K562 (cell line): ENCODE measurements around the gene RGS14. TPM values are rescaled to one million over a fixed set of nuclear protein-coding genes. Genes with fewer than 3 reads are reported as not detected.

Experiments used
- ATAC-seq: fragments of 200-7000 bp; cut with Tn5 transposase; 3 replicates; pipeline ENCODE4 v1.9.1; 2020; ENCODE audit warnings: moderate library complexity
- BruUV-seq: library from RNA; stranded (reverse); fragments of 400-500 nt; replicated peaks from 2 replicates; lab custom pipeline; 2021; lab: Mats Ljungman, UMichigan
- CTCF ChIA-PET: fragments of 300-600 bp; formaldehyde crosslinking; extraction: SDS; loops from one replicate; lab custom pipeline; 2021; ENCODE audit warnings: low intra/inter-chr PET ratio; lab: Yijun Ruan, JAX
- POLR2A ChIA-PET: fragments of 300-600, 350-650 bp; sonication (Branson Sonifier 250); formaldehyde crosslinking; extraction: SDS; loops from one replicate; lab custom pipeline; 2021; ENCODE audit warnings: antibody characterized with exemption, inconsistent platforms; lab: Yijun Ruan, JAX
- DNase-seq, 4 experiments: peaks; one replicate each; pipeline versions ENCODE4 v3.0.0 to v3.0.0-alpha.2; 2011 to 2018; ENCODE audit warnings: low spot score in 3 of 4, mixed read lengths in 3 of 4; ENCODE audit errors: extremely low read depth in 1 of 4
- FAIRE-seq: peaks from 2 replicates; lab custom pipeline; 2011; peaks lifted over from hg19 to GRCh38; lab: Jason Lieb, UNC
- H2AFZ ChIP-seq: 2 replicates; pipeline ENCODE4 v1.6.0; 2011; ENCODE audit warnings: low read depth, low read length, control low read depth, inconsistent platforms
- H3K27ac ChIP-seq: fragments of 200-600 bp; 3 replicates; pipeline ENCODE4 v1.8.0; 2011; ENCODE audit warnings: low read depth, mild to moderate bottlenecking, control low read depth, inconsistent platforms, low read length, moderate library complexity, mixed read lengths; ENCODE audit errors: extremely low read depth
- H3K27me3 ChIP-seq, 2 experiments: fragments of 300-600 bp in 1 of 2; 2 replicates in 1 of 2; 3 replicates in 1 of 2; pipeline versions ENCODE4 v1.6.0 to v1.8.0; 2011; ENCODE audit warnings: inconsistent platforms in 2 of 2, low read length in 2 of 2, mild to moderate bottlenecking in 1 of 2, mixed read lengths in 1 of 2, moderate library complexity in 1 of 2; ENCODE audit not compliant: control insufficient read depth in 2 of 2, insufficient read depth in 2 of 2
- H3K36me3 ChIP-seq: fragments of 300-600 bp; 3 replicates; pipeline ENCODE4 v1.8.0; 2011; ENCODE audit warnings: mild to moderate bottlenecking, low read length, inconsistent platforms; ENCODE audit not compliant: control insufficient read depth, insufficient read depth
- H3K4me1 ChIP-seq, 2 experiments: fragments of 200-600 bp in 1 of 2; replicated peaks in 1 of 2; 2 replicates in 1 of 2; 3 replicates in 1 of 2; pipeline versions ENCODE4 v1.5.1 to v1.8.0; 2011; ENCODE audit warnings: inconsistent platforms in 2 of 2, low read length in 2 of 2, mild to moderate bottlenecking in 1 of 2, mixed read lengths in 1 of 2, moderate library complexity in 1 of 2; ENCODE audit not compliant: control insufficient read depth in 2 of 2, insufficient read depth in 2 of 2
- H3K4me2 ChIP-seq: 2 replicates; pipeline ENCODE4 v1.6.1; 2011; ENCODE audit warnings: low read length, control low read depth, inconsistent platforms, mixed read lengths; ENCODE audit not compliant: insufficient read depth
- H3K4me3 ChIP-seq: fragments of 200-600 bp; sonication (generic), shearing (Covaris generic); 2 replicates; pipeline ENCODE4 v1.5.1; 2016; ENCODE audit warnings: control low read depth, inconsistent platforms
- H3K79me2 ChIP-seq: fragments of 200-600 bp; 3 replicates; pipeline ENCODE4 v1.8.0; 2011; ENCODE audit warnings: low read length, inconsistent platforms; ENCODE audit not compliant: control insufficient read depth, insufficient read depth
- H3K9ac ChIP-seq, 2 experiments: 2 replicates each; pipeline versions ENCODE4 v1.6.0 to v1.6.1; 2011; ENCODE audit warnings: low read depth in 2 of 2, low read length in 2 of 2, control low read depth in 1 of 2, inconsistent platforms in 1 of 2, mild to moderate bottlenecking in 1 of 2, mixed read lengths in 1 of 2; ENCODE audit not compliant: insufficient read depth in 1 of 2
- H3K9me1 ChIP-seq: one replicate; pipeline ENCODE4 v1.6.0; 2011; ENCODE audit warnings: inconsistent platforms, mild to moderate bottlenecking, low read length, moderate library complexity; ENCODE audit not compliant: control insufficient read depth, insufficient read depth
- H3K9me3 ChIP-seq: replicated peaks from 2 replicates; pipeline ENCODE4 v1.5.1; 2011; ENCODE audit warnings: low read depth, low read length, inconsistent platforms; ENCODE audit not compliant: control insufficient read depth, insufficient read depth
- H4K20me1 ChIP-seq: replicated peaks from 2 replicates; pipeline ENCODE4 v1.6.1; 2011; ENCODE audit warnings: low read length, inconsistent platforms, mixed read lengths; ENCODE audit not compliant: control insufficient read depth, insufficient read depth
- ARNT ChIP-seq, 2 experiments: fragments of 450-650 bp; IDR thresholded peaks; 2 replicates each; pipeline ENCODE4 v1.6.1; 2016; ENCODE audit warnings: mild to moderate bottlenecking in 1 of 2
- BACH1 ChIP-seq: fragments of 200-800 bp; sonication (Bioruptor generic); IDR thresholded peaks from 2 replicates; pipeline ENCODE4 v1.6.1; 2016; ENCODE audit warnings: missing genetic modification characterization, missing compliant biosample characterization
- CREB5 ChIP-seq: fragments of 250-450 bp; sonication (Bioruptor Pico); IDR thresholded peaks from 2 replicates; pipeline ENCODE4 v1.5.0; 2020; ENCODE audit warnings: mild to moderate bottlenecking
- E2F1 ChIP-seq: sonication (generic); formaldehyde crosslinking; IDR thresholded peaks from 2 replicates; pipeline ENCODE4 v1.8.1; 2023; ENCODE audit warnings: mild to moderate bottlenecking, missing genetic modification reagents, moderate library complexity
- L3MBTL2 ChIP-seq: fragments of 450-650 bp; IDR thresholded peaks from 2 replicates; pipeline ENCODE4 v1.6.1; 2016; ENCODE audit warnings: mild to moderate bottlenecking, moderate library complexity
- MTA2 ChIP-seq: fragments of 450-650 bp; IDR thresholded peaks from 2 replicates; pipeline ENCODE4 v1.6.1; 2016; ENCODE audit warnings: low read depth
- NELFE ChIP-seq: IDR thresholded peaks from 2 replicates; pipeline ENCODE4 v1.6.1; 2011; ENCODE audit warnings: mild to moderate bottlenecking; ENCODE audit not compliant: insufficient read depth, insufficient read length
- RBM14 ChIP-seq: fragments of 200-400 bp; formaldehyde crosslinking; IDR thresholded peaks from 2 replicates; pipeline ENCODE4 v1.6.1; 2018; ENCODE audit warnings: low read depth, mild to moderate bottlenecking, low read length, moderate library complexity, borderline replicate concordance; ENCODE audit not compliant: insufficient read depth
- SAFB2 ChIP-seq: fragments of 200-400 bp; formaldehyde crosslinking; IDR thresholded peaks from 2 replicates; pipeline ENCODE4 v1.6.1; 2018; ENCODE audit warnings: borderline replicate concordance, low read length, low read depth, moderate library complexity; ENCODE audit not compliant: severe bottlenecking
- SMARCA4 ChIP-seq: fragments of 450-650 bp; IDR thresholded peaks from 2 replicates; pipeline ENCODE4 v1.6.1; 2016
- SMARCA5 ChIP-seq: fragments of 450-650 bp; IDR thresholded peaks from 2 replicates; pipeline ENCODE4 v1.6.1; 2016
- SRSF9 ChIP-seq: fragments of 200-400 bp; formaldehyde crosslinking; IDR thresholded peaks from 2 replicates; pipeline ENCODE4 v1.6.1; 2017; ENCODE audit warnings: low read depth, low read length, borderline replicate concordance
- STAT5A ChIP-seq: IDR thresholded peaks from 2 replicates; pipeline ENCODE4 v1.6.1; 2012; ENCODE audit warnings: low read length, inconsistent platforms, borderline replicate concordance
- SUPT5H ChIP-seq: fragments of 450-650 bp; IDR thresholded peaks from 2 replicates; pipeline ENCODE4 v1.6.1; 2016
- TAL1 ChIP-seq: fragments of 450-650 bp; IDR thresholded peaks from 2 replicates; pipeline ENCODE4 v1.6.1; 2016; ENCODE audit warnings: mild to moderate bottlenecking
- TCFL5 ChIP-seq: fragments of 250-450 bp; sonication (Bioruptor Pico); conservative IDR thresholded peaks from 2 replicates; pipeline ENCODE4 v1.6.1; 2021; ENCODE audit warnings: mild to moderate bottlenecking, moderate library complexity, matching md5 sums
- ZC3H4 ChIP-seq: sonication (generic); formaldehyde crosslinking; IDR thresholded peaks from 2 replicates; pipeline ENCODE4 v1.9.0; 2021; ENCODE audit warnings: missing genetic modification reagents, borderline replicate concordance
- ZNF449 ChIP-seq: fragments of 250-450 bp; sonication (Bioruptor Pico); IDR thresholded peaks from 2 replicates; pipeline ENCODE4 v1.8.0; 2022; ENCODE audit warnings: moderate library complexity, mild to moderate bottlenecking, inconsistent platforms
- ZNF668 ChIP-seq: fragments of 250-450 bp; sonication (Bioruptor Pico); IDR thresholded peaks from 2 replicates; pipeline ENCODE4 v1.8.0; 2022; ENCODE audit warnings: mild to moderate bottlenecking, inconsistent platforms
- WGBS: fragments of 100-300 bp; shearing (Covaris generic); methylation state at CpG from one replicate; pipeline ENCODE4 v1.1.6; 2016; ENCODE audit warnings: low coverage, mixed read lengths; ENCODE audit not compliant: insufficient coverage; ENCODE audit errors: missing lambda C conversion rate; 5-methylcytosine and 5-hydroxymethylcytosine counted together
- in situ Hi-C: fragments of 300-500 bp; cut with MboI; formaldehyde crosslinking; loops from 4 replicates; pipeline ENCODE4 v1.15.0; 2018; ENCODE audit warnings: inconsistent platforms, mixed read lengths
- intact Hi-C: fragments of 100-400 bp; cut with micrococcal nuclease; formaldehyde crosslinking; loops from 2 replicates; pipeline ENCODE4 v1.14.2; 2022
- polyA plus RNA-seq, 8 experiments: library from polyadenylated mRNA; depleted of rRNA in 4 of 8; stranded (reverse) in 5 of 8; unstranded in 3 of 8; fragments of >200 nt; fragmentation: Nextera tagmentation in 2 of 8; fragmentation: Illumina TruSeq in 1 of 8; extraction: Ambion mirVana in 2 of 8; extraction: Trizol in 1 of 8; gene quantifications; 2 replicates each; pipeline versions ENCODE4 v1.2.1 to v1.2.3, GENCODE V29; 2011 to 2014; ENCODE audit warnings: inconsistent platforms in 1 of 8, missing spikeins in 1 of 8
- total RNA-seq, 7 experiments: library from RNA; depleted of rRNA in 6 of 7; stranded (reverse); fragments of >200 nt in 6 of 7; fragmentation: Illumina TruSeq in 2 of 7; extraction: Trizol in 2 of 7; gene quantifications; 2 replicates each; pipeline versions ENCODE4 v1.2.1 to v1.2.3, GENCODE V29; 2011 to 2021; ENCODE audit warnings: low replicate concordance in 1 of 7

RGS14 gene
- total and polyA plus RNA-seq, 9 of the 15 experiments (the other 6 are each of a cell fraction or from before 2014, with no cell fraction given): 0.28 to 75.9 (median 34.5) TPM

- H3K27ac ChIP-seq: no peak overlapping the region
- H3K4me1 ChIP-seq: peaks cover 2 to 15% of the 10 kb centered on the region in 2 experiments; a peak in 3 of 5 replicates
- intact Hi-C loops: loop anchor here (5.0 kb wide), 1 partner anchor 177 kb away; the partner anchor contains the start of gene PDLIM7
- H2AFZ ChIP-seq: no peak overlapping the region
- DNase-seq (no peak), ATAC-seq (no peak), FAIRE-seq (no peak)
- H3K27me3 ChIP-seq: no peaks in the 10 kb centered on the region
- peaks cover 10% of the 10 kb centered on the region; the same call in 2 of the 3 replicates for H3K36me3 ChIP-seq
- POLR2A ChIA-PET: no interaction called here
- TF ChIP-seq ZC3H4: no peak
- TF ChIP-seq TCFL5 (CRISPR knock-in tag): no peak
- TF ChIP-seq STAT5A: no peak
- TF ChIP-seq NELFE: no peak
- no peak for TF ChIP-seq BACH1
- no peak for TF ChIP-seq MTA2
- TF ChIP-seq ZNF449 (CRISPR knock-in tag): no peak
- TF ChIP-seq SMARCA4: no peak
- no peak for TF ChIP-seq ARNT (IDR thresholded peaks at IDR 0.05)
- TF ChIP-seq CREB5: no peak
- TF ChIP-seq L3MBTL2: no peak
- TF ChIP-seq E2F1 (CRISPR knock-in tag): no peak
- no peak for TF ChIP-seq SRSF9
- no peak for TF ChIP-seq RBM14
- TF ChIP-seq SAFB2: no peak
- no peak for TF ChIP-seq SUPT5H
- TF ChIP-seq ZNF668 (CRISPR knock-in tag): no peak
- no peak for TF ChIP-seq TAL1
- no peak for TF ChIP-seq SMARCA5
- H3K4me2 ChIP-seq: no peak overlapping the region
- BruUV-seq: no TSS peak
- H3K4me3 ChIP-seq: no peak overlapping the region
- no peaks in the 10 kb centered on the region for H4K20me1 ChIP-seq
- H3K9me3 ChIP-seq: no peaks in the 10 kb centered on the region
- CTCF ChIA-PET: no interaction called here
- H3K79me2 ChIP-seq: no peaks in the 10 kb centered on the region
- no peaks in the 10 kb centered on the region for H3K9me1 ChIP-seq
- 94% methylated on average over 12 of the region's 14 CpGs for WGBS
- in situ Hi-C loops: no loop called here
- no peak overlapping the region for H3K9ac ChIP-seq
Measured at GRCh38 chr5:177319913-177320588, 37.7 kb upstream of the RGS14 start.
